HG03571 (cell line): ENCODE measurements around the gene KRTAP10-6.
"Not testable (repeated sequence)": the region's sequence is repeated elsewhere in the genome, so short reads cannot be mapped to it uniquely, and the experiment has no call there.

Source experiments
- ATAC-seq: cut with Tn5 transposase; IDR thresholded peaks from one replicate; pipeline ENCODE4 v1.9.1; 2021; ENCODE audit not compliant: unreplicated experiment

Gene KRTAP10-6

DNA sequence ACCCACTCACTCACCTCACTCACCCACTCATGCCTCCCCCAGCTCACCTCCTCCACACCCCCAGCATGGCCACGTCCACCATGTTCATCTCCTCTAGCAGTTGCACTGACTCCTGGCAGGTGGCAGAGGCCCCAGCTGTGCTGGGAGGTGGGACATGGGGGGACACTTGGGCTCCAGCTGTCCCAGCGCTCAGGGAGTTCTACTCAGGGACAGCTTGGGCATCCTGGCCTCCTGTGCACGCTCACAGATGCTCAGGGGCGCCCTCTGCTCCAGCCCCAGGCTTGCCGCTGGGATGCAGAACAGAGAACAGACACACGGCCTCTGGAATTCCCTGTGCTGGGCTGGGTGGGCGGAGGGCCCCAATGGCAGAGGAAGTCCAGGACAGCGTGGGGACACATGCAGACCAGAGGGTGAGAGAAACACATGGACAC lies 24.8 kb upstream of the KRTAP10-6 start:
- ATAC-seq = no peak

GRCh38 chr21:44616591-44616926 lies 24.3 kb upstream of the KRTAP10-6 start:
- ATAC-seq = no peak

DNA sequence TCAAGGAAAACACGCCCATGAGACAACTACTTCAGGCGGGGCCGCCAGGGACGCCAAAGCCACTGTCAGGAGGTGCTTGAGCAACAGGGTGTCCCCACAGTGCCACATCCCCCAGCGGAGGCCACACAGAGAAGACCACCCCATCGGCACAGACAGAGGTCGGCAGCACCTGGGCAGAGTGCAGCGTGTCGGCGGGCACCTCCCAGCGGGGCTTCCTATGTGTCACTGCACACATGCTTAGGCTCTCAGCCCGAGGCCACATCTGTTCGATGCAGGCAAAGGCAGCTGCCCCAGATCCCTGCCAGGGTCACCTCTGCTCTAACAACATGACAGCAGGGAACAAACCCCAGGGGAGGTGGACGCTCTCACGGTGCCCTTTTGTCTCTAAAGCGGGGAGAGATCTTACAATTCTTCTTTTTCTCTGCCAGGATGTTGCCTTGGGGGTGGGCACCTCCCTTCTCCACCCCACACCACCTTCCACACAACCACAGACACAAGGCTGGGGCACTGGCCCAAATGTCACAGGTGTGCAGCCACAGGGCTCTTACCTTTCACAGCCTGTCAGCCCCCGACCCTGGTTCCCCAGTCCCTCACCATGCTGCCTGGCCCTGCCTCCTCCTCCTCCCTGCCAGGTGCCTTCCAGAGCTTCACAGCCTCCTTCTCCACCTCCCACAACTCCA lies 23.7 kb upstream of the KRTAP10-6 start:
- no peak for ATAC-seq

GRCh38 chr21:44615466-44615865 lies 23.2 kb upstream of the KRTAP10-6 start:
- ATAC-seq = no peak

- ATAC-seq = no peak
These were observed 22.7 kb upstream of the KRTAP10-6 start for GRCh38 chr21:44614961-44615391.

GRCh38 chr21:44614161-44614631 lies 21.9 kb upstream of the KRTAP10-6 start:
- no peak for ATAC-seq

- ATAC-seq = no peak
These were observed 21.3 kb upstream of the KRTAP10-6 start for GRCh38 chr21:44613386-44614155.

DNA sequence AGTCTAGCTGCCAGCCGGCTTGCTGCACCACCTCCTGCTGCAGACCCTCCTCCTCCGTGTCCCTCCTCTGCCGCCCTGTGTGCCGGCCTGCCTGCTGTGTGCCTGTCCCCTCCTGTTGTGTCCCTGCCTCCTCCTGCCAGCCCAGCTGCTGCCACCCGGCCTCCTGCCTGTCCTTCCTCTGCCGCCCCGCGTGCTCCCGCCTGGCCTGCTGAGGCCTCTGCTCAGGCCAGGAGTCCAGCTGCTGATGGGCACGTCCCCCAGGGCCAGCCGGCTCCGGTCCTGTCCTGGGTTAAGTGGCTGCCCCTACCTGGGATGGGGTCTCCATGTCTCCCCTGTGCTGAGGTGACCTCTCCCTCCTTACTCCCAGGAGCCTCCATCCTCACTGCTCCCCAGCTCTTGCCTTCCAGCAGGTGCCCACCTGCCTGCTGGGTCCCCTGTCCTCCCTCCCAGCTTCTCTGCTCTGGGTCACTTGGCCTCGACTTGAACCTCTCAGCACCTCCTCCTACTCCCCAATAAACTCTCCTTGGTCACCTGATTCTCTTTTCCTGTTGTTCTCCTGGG lies 20.4 kb upstream of the KRTAP10-6 start:
- ATAC-seq = no peak

GRCh38 chr21:44612029-44612486 lies 19.8 kb upstream of the KRTAP10-6 start, which contains the start of gene KRTAP10-8:
Gene KRTAP10-8 (plus strand): TSS chr21:44612079. CDS start chr21:44612101, 22 bp downstream.
- no peak for ATAC-seq

DNA sequence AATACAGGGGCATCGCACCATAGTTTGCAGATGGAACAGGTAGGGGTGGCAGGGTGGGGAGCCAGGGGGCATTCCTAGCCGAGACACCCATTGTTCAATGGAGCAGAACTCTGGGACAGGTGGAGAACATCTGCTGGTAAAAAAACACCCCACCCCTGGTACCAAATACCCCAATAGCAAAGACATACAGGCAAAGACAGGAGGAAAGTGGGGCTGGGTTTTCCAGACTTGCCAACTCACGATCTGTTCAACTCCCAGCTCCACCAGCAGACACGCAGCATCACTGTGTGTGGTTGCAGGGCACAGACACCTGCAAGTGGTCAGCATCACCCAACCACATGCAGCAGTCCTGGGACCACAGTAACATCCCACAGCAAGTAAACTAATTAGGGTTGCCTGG lies 19.2 kb upstream of the KRTAP10-6 start:
- no peak for ATAC-seq

- not testable (repeated sequence) for ATAC-seq
These were observed 18.0 kb upstream of the KRTAP10-6 start for GRCh38 chr21:44610157-44610843.

DNA sequence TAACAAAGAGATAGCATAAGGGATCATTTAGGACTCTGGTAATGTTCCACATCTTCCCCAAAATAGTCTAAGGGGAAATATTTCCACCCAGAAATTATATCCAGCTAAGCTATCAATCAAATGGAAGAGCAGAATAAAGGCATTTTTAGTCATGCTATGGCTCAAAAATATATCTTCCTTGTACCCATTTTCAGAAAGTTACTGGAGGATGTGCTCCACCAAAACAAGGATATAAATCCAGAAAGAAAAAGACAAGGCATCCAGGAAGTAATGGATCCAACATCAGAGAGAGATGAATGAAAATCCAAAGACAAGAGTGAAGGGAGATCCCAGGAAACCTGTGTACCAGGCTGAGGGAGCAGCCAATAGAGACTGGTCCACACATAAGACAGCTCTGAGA lies 16.9 kb upstream of the KRTAP10-6 start:
- no peak for ATAC-seq

GRCh38 chr21:44606495-44606894 lies 14.2 kb upstream of the KRTAP10-6 start:
- no peak for ATAC-seq

DNA sequence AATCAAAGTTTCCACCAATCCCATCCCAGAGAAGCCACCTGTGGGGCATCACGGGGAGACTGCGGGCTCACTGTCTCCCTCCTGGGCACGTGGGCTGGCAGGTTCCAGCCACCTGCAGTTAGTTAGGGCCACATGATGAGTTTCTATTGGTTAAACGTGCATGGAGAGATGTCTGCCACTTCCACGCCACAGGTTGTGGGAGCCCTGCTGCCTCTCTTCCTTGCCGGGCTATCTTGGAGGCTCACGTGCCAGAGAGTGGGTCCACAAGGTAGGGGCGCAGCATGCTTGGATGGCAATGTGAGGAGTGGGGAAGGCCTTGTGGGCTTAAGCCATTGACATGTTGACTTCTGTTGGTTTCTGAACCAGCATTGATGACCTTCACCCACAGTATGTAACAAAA lies 11.6 kb upstream of the KRTAP10-6 start:
- ATAC-seq = no peak

DNA sequence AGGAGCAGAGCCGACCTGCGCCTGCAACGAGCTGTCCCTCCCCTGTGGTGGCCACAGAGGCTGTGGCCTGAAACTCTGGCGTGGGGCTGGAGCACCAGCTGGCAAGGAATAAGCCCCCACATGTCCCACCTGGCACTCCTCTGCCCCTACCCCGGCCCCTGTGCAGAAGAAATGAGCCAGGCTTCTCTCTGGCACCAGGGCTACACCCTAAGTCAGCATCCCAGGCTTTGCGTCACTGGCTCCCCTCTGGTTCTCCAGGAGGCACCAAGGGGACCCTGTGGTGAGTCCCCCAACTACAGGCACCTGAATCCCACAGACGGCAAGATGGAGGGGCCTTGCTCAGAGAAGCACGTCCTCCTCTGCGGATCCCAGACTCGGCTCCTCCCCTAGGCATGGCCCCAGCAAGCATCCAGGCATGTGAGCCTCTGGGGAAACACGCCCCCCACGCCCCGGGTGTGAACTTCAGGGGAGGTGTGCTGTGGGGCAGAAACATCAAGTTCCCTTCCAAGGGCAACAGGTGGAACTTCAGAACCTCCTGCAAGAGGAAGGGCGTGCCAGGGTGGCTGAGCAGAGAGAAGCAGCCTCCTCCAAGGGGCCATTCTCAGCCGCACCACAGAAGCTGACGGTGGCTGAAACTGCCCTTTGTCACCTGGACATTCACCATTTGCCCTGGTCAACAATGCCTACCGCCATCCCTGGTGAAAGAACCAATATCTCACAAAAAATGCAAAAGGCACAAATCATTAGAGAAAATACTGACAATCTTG lies 11.0 kb upstream of the KRTAP10-6 start:
- no peak for ATAC-seq

GRCh38 chr21:44602463-44602850 lies 10.2 kb upstream of the KRTAP10-6 start:
- no peak for ATAC-seq

DNA sequence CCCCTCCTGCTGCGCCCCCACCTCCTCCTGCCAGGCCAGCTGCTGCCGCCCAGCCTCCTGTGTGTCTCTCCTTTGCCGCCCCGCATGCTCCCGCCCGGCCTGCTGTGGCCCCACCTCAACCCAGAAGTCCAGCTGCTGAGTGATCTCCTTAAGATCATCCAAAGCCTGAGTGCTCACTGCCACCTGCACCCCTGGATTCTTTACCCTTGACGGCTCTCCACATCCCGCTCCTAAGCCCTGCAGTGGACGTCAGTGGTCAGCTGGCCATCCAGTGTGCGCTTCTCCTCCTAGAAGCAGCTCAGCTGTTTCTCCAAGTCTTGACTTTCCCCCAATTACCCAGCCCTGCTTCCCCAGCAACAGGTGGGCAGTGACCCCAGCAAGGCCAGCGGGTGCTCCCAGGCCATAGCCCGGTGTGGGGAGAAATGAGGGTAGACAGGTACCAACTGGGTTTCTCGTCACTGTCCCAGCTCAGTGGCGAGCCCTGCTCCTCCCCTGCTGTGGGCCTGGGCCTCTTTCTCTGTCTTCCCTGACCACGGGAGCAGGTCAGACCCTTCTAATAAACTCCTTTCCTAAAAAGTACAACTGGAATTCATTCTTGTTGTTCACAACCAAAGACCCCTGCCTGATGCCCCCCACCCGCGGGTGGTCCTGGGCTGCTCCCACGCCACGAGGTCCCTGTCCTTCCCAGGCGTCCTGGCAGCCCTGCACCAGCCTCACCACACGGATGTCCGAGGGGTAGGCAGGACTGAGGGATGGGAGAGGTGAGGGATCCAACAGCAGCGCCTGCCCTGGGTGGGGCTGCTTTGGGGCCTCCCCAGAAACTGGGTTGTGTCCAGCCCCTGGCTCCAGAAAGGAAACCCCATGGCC lies 9.5 kb upstream of the KRTAP10-6 start:
- no peak for ATAC-seq

- not testable (repeated sequence) for ATAC-seq
These were observed 8.8 kb upstream of the KRTAP10-6 start for GRCh38 chr21:44601091-44601490.

- ATAC-seq = not testable (repeated sequence)
These were observed 8.0 kb upstream of the KRTAP10-6 start, which contains the start of gene KRTAP10-7 for GRCh38 chr21:44600118-44600978. Gene KRTAP10-7 (plus strand): TSS chr21:44600597. CDS start chr21:44600622, 25 bp downstream.
